ENCODE results near the gene TFB1M.

Gene TFB1M

DNA sequence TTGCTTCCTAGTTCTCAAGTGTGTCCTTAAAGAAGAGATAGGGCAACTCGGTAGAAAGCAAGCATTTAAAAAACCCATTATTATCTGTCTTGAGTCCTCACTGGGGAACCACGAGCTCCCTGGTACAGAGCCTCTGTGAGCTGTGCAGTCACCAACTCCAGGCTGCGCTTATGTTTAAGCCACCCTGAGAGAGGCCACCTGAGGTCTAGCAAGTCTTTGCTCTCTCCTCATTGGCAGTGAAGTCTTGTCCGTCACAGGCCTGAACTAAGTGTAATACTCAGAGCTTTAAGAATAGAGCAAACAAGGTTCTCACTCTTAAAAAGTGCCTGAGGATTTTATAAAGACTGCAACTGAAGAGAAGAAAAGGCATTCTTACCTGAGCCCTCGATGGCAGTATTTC lies 54.4 kb downstream of the TFB1M start:
- TF ChIP-seq Cebpa-rat (IDR thresholded peaks at IDR 0.05): no peak
- Histone ChIP-seq H3K9ac (no peak overlapping the region), H3K4me1 (peaks cover 0 to 29% (median 22%) of the 10 kb centered on the region in 10 experiments; a peak in 15 of 20 replicates), H3K27me3 (no peaks in the 10 kb centered on the region), H3K27ac (no peak overlapping the region), H4K20me1 (0 out of 22 replicates have a peak, but pooled peaks cover 0 to 6% (median 0%) of the 10 kb centered on the region in 11 experiments), H3K4me2 (no peak overlapping the region), H3K36me3 (peaks cover 59 to 84% (median 68%) of the 10 kb centered on the region in 11 experiments), H3K4me3 (no peak overlapping the region), H3K9me3 (replicated peaks in 1 of 11) (no peaks in the 10 kb centered on the region)

DNA sequence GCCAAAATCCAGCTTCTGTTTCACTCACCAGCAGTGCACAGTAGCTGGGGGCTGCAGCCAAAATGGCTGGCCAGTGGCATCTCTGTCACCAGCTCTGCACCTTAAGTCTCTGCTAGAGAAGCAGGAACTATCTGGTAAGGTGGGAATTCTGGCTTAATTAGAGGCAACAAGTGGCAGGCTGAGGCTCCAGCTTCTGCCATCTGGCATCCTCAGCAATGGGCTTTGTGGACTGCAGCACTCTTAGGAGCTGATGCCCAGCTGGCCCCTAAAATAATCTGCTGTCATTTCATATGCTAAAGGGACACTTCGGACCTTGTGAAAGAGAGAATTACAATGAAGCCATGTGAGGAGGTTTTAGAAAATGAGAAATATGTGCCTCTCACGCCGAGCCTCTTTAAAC lies 55.1 kb downstream of the TFB1M start:
- Histone ChIP-seq H3K9ac (no peak overlapping the region), H3K4me1 (peaks cover 0 to 29% (median 22%) of the 10 kb centered on the region in 10 experiments; a peak in 14 of 20 replicates), H3K4me3 (no peak overlapping the region), H3K27me3 (no peaks in the 10 kb centered on the region), H4K20me1 (0 out of 22 replicates have a peak, but pooled peaks cover 0 to 6% (median 0%) of the 10 kb centered on the region in 11 experiments), H3K4me2 (no peak overlapping the region), H3K9me3 (replicated peaks in 1 of 11) (no peaks in the 10 kb centered on the region), H3K27ac (no peak overlapping the region), H3K36me3 (peaks cover 62 to 83% (median 68%) of the 10 kb centered on the region in 11 experiments)
- no peak for TF ChIP-seq Cebpa-rat (IDR thresholded peaks at IDR 0.05)

DNA sequence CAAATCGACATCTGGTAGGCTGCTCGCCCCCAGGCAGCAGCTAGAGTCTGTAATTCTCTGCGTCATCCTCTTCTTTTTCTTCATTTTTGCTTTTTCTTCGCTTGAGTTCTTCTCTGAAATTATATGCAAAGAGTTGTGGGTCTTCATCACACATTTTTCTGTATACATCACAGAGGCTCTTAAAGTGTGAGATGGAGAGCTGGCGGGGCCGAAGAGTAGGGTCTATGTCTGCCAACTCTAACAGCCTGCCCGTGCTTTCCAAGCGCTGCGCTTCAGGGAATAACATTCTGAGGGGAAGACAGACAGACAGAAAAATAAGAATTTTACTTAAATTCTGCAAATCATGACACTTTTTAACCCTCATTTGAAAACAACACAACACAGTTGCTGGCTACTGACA lies 56.5 kb downstream of the TFB1M start:
- 0 out of 22 replicates have a peak, but pooled peaks cover 0 to 6% (median 0%) of the 10 kb centered on the region in 11 experiments for H4K20me1 ChIP-seq
- no peak for TF ChIP-seq Cebpa-rat (IDR thresholded peaks at IDR 0.05)
- no peak overlapping the region for H3K27ac ChIP-seq
- H3K36me3 ChIP-seq: peaks cover 73 to 90% (median 78%) of the 10 kb centered on the region in 11 experiments
- H3K9me3 ChIP-seq (replicated peaks in 1 of 11): no peaks in the 10 kb centered on the region
- H3K9ac ChIP-seq: no peak overlapping the region
- H3K27me3 ChIP-seq: no peaks in the 10 kb centered on the region
- H3K4me2 ChIP-seq: no peak overlapping the region
- peaks cover 0 to 27% (median 22%) of the 10 kb centered on the region in 10 experiments; a peak in 14 of 20 replicates for H3K4me1 ChIP-seq
- no peak overlapping the region for H3K4me3 ChIP-seq

DNA sequence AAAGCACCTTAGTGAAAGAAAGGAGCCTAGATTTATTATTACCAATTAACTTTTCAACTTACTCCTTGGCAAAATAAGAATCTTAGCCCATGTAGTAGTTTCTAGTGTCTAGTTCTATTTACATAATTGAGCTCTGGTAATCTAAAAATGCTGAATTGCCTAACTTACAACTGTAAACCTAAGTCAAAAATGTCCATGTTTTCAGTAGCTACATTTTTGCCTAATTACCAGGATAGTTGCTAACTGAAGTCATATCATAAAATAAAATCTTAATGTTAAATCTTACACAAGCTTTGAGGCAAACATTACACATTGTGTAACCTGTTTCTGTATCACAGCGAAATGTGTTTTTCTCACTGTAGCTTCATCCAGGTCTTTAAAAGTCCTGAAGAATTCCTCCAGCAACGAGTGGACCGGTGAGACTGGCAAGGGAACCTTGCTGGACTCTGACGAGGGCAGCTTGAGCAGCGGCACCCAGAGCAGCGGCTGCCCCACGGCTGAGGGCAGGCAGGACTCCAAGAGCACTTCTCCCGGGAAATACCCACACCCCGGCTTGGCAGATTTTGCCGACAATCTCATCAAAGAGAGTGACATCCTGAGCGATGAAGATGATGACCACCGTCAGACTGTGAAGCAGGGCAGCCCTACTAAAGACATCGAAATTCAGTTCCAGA lies 58.0 kb downstream of the TFB1M start:
- Histone ChIP-seq H4K20me1 (no peaks in the 10 kb centered on the region), H3K4me3 (no peak overlapping the region), H3K36me3 (peaks cover 80 to 97% (median 86%) of the 10 kb centered on the region in 11 experiments), H3K27me3 (no peaks in the 10 kb centered on the region), H3K9ac (no peak overlapping the region), H3K4me1 (peaks cover 0 to 11% (median 8%) of the 10 kb centered on the region in 10 experiments; a peak in 11 of 20 replicates), H3K27ac (no peak overlapping the region), H3K9me3 (replicated peaks in 1 of 11) (no peaks in the 10 kb centered on the region), H3K4me2 (no peak overlapping the region)
- no peak for TF ChIP-seq Cebpa-rat (IDR thresholded peaks at IDR 0.05)

DNA sequence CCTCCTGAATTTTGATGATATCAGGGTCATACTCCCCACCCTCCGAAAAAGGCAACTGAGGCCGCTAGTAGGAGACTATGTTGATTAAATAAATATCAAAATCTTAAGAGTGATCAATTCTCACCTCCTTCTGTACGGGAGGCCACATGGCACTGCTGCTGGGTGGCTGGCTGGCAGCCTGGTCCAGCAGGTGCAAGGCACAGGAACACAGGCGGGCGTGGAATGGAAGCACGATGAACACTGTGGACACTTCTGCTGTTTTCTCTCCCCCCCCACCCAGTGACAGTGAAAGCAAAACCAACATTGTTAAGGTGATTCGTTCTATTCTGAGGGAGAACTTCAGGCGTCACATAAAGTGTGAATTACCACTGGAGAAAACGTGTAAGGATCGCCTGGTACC lies 60.1 kb downstream of the TFB1M start:
- no peaks in the 10 kb centered on the region for H4K20me1 ChIP-seq
- H3K36me3 ChIP-seq: peaks cover 73 to 93% (median 81%) of the 10 kb centered on the region in 11 experiments
- no peaks in the 10 kb centered on the region for H3K27me3 ChIP-seq
- no peaks in the 10 kb centered on the region for H3K4me1 ChIP-seq
- H3K27ac ChIP-seq: no peak overlapping the region
- TF ChIP-seq Cebpa-rat (IDR thresholded peaks at IDR 0.05): no peak
- no peak overlapping the region for H3K4me3 ChIP-seq
- H3K9me3 ChIP-seq (replicated peaks in 1 of 11): no peaks in the 10 kb centered on the region
- H3K4me2 ChIP-seq: no peak overlapping the region
- no peak overlapping the region for H3K9ac ChIP-seq

DNA sequence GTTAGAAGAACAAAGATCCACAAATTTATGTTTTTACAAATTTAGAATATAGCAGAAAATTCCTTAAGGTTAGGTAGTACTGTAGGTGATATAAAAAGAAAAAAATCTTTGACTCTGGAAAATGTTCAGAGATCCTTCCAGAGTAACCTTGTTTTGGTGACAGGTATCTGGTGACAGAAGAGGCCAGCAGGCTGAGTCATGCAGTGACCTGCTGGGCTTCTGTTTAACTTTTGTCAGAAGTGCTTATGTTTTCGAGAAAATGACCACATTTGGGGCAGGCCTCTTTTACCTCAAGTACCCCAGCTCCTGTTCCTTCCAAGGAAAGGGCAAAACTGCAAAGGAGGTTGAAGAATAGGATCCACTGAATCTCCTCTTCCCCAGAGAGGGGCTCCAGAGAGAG lies 60.9 kb downstream of the TFB1M start:
- no peaks in the 10 kb centered on the region for H3K9me3 ChIP-seq (replicated peaks in 1 of 11)
- H3K4me3 ChIP-seq: no peak overlapping the region
- H3K9ac ChIP-seq: no peak overlapping the region
- peaks cover 66 to 85% (median 74%) of the 10 kb centered on the region in 11 experiments for H3K36me3 ChIP-seq
- H4K20me1 ChIP-seq: no peaks in the 10 kb centered on the region
- no peak overlapping the region for H3K4me2 ChIP-seq
- no peak overlapping the region for H3K27ac ChIP-seq
- no peaks in the 10 kb centered on the region for H3K27me3 ChIP-seq
- TF ChIP-seq Cebpa-rat (IDR thresholded peaks at IDR 0.05): no peak
- no peaks in the 10 kb centered on the region for H3K4me1 ChIP-seq

DNA sequence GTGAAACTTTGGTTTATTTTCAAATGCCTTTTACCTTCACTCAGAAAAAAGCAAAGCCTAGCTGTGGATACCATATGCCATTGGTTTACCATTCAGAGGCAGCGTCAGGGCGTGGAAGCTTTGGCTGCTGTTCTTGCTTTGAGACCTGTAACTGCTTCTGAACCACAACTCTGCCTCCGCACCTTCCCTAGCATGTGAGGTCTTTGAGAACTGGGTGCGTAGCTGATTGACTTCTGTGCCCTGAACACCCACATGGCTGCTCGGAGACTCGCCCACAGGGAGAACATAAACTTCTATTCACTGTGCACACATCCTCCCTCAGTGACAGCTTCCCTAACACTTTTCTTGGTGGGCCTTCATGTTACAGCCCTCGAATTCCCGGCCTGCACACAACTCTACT lies 61.7 kb downstream of the TFB1M start:
- Histone ChIP-seq H3K27me3 (no peaks in the 10 kb centered on the region), H3K4me3 (no peak overlapping the region), H3K9ac (no peak overlapping the region), H3K27ac (no peak overlapping the region), H3K9me3 (replicated peaks in 1 of 11) (no peaks in the 10 kb centered on the region), H3K4me1 (no peaks in the 10 kb centered on the region), H4K20me1 (no peaks in the 10 kb centered on the region), H3K36me3 (peaks cover 58 to 84% (median 68%) of the 10 kb centered on the region in 11 experiments), H3K4me2 (no peak overlapping the region)
- TF ChIP-seq Cebpa-rat (IDR thresholded peaks at IDR 0.05): no peak

DNA sequence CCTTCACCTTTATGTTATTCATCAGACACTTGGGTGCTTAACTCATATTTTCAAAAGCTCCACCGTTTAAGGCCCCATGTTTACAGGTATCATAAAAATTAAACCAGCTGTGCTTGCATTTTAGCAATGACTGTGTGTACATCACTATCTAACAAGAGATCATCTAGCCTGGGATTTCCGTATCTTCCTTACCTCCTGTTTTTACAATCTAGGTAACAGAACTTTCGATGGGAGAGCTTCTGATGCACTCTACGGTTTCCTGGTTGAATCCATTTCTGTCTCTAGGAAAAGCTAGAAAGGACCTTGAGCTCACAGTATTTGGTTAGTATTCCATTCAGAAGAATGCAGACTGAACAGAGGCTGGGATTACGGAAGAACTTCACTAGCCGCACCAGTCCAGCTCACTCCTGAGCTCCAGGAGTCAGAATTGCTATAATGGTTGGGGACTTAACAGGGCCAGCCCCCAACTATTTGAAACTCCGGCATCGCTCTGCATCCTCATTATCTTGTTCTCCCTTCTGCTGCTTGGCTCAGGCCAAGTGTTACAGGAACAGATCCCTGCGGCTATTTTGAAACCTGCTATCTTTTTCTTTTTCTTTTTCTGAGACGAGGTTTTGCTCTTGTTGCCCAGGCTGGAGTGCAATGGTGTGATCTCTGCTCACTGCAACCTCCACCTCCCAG lies 63.4 kb downstream of the TFB1M start:
- H3K9me3 ChIP-seq (replicated peaks in 1 of 11): no peaks in the 10 kb centered on the region
- no peak overlapping the region for H3K4me3 ChIP-seq
- no peaks in the 10 kb centered on the region for H3K27me3 ChIP-seq
- TF ChIP-seq Cebpa-rat (IDR thresholded peaks at IDR 0.05): no peak
- H3K36me3 ChIP-seq: peaks cover 41 to 75% (median 51%) of the 10 kb centered on the region in 11 experiments
- H3K9ac ChIP-seq: no peak overlapping the region
- no peak overlapping the region for H3K4me2 ChIP-seq
- H3K4me1 ChIP-seq: no peaks in the 10 kb centered on the region
- H4K20me1 ChIP-seq: no peaks in the 10 kb centered on the region
- H3K27ac ChIP-seq: no peak overlapping the region

DNA sequence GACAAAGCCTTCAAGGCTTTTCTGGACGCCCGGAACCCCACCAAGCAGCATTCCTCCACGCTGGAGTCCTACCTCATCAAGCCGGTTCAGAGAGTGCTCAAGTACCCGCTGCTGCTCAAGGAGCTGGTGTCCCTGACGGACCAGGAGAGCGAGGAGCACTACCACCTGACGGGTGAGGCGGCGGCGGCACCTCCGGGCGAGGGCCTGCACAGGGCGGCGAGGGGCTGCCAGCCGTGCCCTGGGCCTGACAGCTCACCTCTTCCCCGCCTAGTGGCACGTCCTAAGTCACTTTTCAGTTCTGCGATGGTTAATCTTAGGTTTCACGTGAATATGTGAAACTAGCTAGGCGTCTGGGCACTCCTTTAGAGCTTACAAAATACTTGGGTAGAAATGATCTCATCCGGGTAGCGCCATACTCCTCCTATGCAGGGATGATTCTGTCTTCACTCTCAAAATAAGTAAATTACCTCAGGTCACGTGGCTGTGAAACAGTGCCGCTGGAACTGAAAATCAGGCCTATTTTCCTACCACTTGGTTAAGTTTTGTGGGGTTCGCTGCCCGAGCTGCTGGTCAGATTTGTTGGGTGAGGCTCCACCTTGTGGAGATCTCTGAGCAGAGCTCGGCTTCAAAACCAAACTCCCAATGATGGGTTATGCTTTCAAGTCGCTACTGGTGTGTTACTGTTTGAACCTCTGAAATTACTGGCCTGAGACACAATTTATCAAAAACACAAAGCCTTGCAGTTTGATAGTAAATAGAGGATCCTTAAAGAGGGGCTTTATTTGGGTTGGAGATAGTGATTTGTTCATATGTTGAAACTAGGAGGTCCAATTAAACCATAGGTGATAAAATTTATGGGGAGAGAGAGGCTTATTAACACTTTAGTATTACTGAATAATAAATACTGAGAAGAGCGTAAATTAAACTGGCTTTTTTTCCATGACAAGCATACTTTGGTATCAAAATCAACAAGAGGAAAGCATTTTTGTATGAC lies 66.0 kb downstream of the TFB1M start:
- H3K27ac ChIP-seq: no peak overlapping the region
- no peaks in the 10 kb centered on the region; a peak in 1 of 22 replicates for H4K20me1 ChIP-seq
- H3K4me1 ChIP-seq: no peaks in the 10 kb centered on the region
- H3K9ac ChIP-seq: no peak overlapping the region
- H3K4me3 ChIP-seq: no peak overlapping the region
- peaks cover 17 to 50% (median 26%) of the 10 kb centered on the region in 11 experiments for H3K36me3 ChIP-seq
- H3K27me3 ChIP-seq: no peaks in the 10 kb centered on the region
- H3K9me3 ChIP-seq (replicated peaks in 1 of 11): no peaks in the 10 kb centered on the region
- TF ChIP-seq Cebpa-rat (IDR thresholded peaks at IDR 0.05): no peak
- H3K4me2 ChIP-seq: no peak overlapping the region
